ENCODE measurements around the gene FBXO11.

The FBXO11 gene

GRCh38 chr2:47896450-47896968 lies 9.8 kb downstream of the FBXO11 start:
- DNase-seq (ENCODE audit: low read depth) = no peak
- H3K4me3 ChIP-seq (ENCODE audit: low read length) = no peak overlapping the region
- no peak for TF ChIP-seq CTCF (IDR thresholded peaks at IDR 0.05; ENCODE audit: insufficient read depth, low read depth, low read length, missing control alignments)

- TF ChIP-seq CTCF (IDR thresholded peaks at IDR 0.05; ENCODE audit: insufficient read depth, low read depth, low read length, missing control alignments) = no peak
- DNase-seq (ENCODE audit: low read depth) = no peak
- H3K4me3 ChIP-seq (ENCODE audit: low read length) = no peak overlapping the region
These were observed 12.5 kb downstream of the FBXO11 start for GRCh38 chr2:47893771-47894170.

GRCh38 chr2:47892338-47892730 lies 14.0 kb downstream of the FBXO11 start:
- TF ChIP-seq CTCF (IDR thresholded peaks at IDR 0.05; ENCODE audit: insufficient read depth, low read depth, low read length, missing control alignments) = no peak
- DNase-seq (ENCODE audit: low read depth) = no peak
- no peak overlapping the region for H3K4me3 ChIP-seq (ENCODE audit: low read length)

- TF ChIP-seq CTCF (IDR thresholded peaks at IDR 0.05; ENCODE audit: insufficient read depth, low read depth, low read length, missing control alignments) = no peak
- peak; percentile 60 for DNase-seq (ENCODE audit: low read depth)
- H3K4me3 ChIP-seq (ENCODE audit: low read length) = no peak overlapping the region
These were observed 14.6 kb downstream of the FBXO11 start for GRCh38 chr2:47891369-47892337.

- no peak for TF ChIP-seq CTCF (IDR thresholded peaks at IDR 0.05; ENCODE audit: insufficient read depth, low read depth, low read length, missing control alignments)
- no peak for DNase-seq (ENCODE audit: low read depth)
- H3K4me3 ChIP-seq (ENCODE audit: low read length) = no peak overlapping the region
These were observed 15.5 kb downstream of the FBXO11 start for GRCh38 chr2:47890711-47891368.

- DNase-seq (ENCODE audit: low read depth) = no peak
- H3K4me3 ChIP-seq (ENCODE audit: low read length) = no peak overlapping the region
- no peak for TF ChIP-seq CTCF (IDR thresholded peaks at IDR 0.05; ENCODE audit: insufficient read depth, low read depth, low read length, missing control alignments)
These were observed 17.6 kb downstream of the FBXO11 start for GRCh38 chr2:47888581-47889280.
